HG03196 (cell line): ENCODE results near the gene SMIM26.
A peak's percentile ranks its signal among the peaks of the same experiment; 100 is the strongest.
"Not testable (repeated sequence)": the region's sequence is repeated elsewhere in the genome, so short reads cannot be mapped to it uniquely, and the experiment has no call there.

Source experiments
- ATAC-seq: cut with Tn5 transposase; IDR thresholded peaks from one replicate; pipeline ENCODE4 v1.9.1; 2021; ENCODE audit not compliant: unreplicated experiment

SMIM26 gene, protein sequence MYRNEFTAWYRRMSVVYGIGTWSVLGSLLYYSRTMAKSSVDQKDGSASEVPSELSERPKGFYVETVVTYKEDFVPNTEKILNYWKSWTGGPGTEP

DNA sequence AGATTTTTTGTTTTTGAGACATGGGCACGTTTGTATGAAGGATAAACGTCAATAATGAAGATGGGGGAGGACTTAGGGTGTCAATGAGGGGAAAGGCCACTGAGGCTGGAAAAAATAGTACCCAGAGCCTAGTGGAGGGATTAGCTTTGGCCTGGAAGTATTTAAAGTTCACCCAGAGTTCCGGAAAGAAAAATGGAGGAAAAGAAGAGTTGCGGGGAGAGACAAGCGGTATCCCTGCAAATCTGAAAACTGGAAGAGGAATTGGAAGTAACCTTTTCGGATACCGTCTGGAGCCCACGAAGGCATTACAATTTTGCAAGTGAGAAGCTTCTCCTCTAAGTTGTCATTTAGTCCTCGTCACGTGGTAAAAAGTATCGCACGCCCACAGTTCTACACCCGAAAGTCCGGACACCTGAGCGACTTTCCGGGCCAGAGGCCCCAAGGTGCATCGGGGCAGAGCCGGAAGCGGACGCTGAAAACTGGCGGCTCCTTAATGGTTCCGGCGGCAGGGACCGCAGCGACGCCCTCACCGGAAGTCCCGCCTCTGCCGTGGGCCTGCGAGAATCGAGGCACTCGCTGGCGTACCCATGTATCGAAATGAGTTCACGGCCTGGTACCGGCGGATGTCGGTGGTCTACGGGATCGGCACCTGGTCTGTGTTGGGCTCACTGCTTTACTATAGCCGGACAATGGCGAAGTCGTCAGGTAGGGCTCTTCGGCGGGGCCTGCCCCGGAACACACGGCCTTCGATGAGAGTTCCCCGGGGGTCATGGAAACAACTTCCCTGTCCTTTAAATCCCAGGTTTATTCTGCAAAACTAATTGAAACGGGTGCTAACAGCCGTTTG, at the start of gene SMIM26:
Gene SMIM26 (plus strand): TSS at position 541 of the 847 bp plus-strand sequence. CDS start 47 bp downstream, at position 588.
- ATAC-seq: peak; percentile 99

DNA sequence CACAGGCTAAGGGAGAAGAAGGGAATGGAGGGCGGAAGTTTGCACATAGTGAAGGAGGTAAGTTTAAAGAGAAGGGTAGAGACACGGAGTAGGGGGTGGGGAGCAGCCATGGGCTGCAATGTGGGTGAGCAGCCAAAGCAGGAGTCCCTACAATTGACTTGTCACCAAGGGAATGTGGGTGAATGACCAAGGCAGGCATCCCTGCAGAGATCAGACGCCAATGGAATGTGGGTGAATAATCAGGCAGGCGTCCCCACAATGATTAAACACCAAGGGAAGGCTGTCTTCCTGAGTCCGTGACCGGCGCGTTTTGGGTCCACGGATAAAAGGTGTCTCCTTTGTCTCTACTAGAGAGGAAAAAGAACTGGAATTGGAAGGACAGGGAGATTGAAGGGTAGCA, 45.2 kb upstream of the SMIM26 start:
- ATAC-seq: not testable (repeated sequence)

GRCh38 chr20:18523066-18523465, 44.2 kb upstream of the SMIM26 start:
- no peak for ATAC-seq

DNA sequence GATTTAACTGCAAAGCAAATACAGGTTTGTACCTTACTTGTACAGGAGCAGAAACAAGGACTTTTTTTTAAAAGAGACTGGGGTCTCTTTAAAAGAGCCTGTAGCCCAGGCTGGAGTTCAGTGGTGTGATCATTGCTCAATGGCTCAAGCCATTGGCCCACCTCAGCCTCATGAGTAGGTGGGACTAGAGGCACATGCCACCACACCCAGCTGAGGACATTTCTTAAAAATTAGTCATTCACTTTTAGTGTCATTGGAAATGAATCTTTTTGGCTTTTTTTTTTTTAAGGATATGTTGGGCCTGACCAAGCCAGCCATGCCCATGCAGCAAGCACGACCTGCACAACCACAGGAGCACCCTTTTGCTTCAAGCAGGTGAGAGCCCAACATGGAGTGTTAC, 42.6 kb upstream of the SMIM26 start:
- no peak for ATAC-seq

DNA sequence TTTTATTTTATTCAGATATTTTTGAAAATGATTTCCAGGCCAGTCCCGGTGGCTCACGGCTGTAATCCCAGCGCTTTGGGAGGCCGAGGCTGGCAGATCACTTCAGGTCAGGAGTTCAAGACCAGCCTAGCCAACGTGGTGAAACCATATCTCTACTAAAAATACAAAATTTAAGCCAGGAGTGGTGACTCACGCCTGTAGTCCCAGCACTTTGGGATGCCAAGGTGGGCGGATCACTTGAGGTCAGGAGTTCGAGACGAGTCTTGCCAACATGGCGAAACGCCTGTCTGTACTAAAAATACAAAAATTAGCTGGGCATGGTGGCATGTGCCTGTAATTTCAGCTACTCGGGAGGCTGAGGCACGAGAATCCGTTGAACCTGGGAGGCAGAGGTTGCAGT, 40.5 kb upstream of the SMIM26 start:
- ATAC-seq: not testable (repeated sequence)

- no peak for ATAC-seq
Observed at GRCh38 chr20:18527339-18527738, 39.9 kb upstream of the SMIM26 start.

DNA sequence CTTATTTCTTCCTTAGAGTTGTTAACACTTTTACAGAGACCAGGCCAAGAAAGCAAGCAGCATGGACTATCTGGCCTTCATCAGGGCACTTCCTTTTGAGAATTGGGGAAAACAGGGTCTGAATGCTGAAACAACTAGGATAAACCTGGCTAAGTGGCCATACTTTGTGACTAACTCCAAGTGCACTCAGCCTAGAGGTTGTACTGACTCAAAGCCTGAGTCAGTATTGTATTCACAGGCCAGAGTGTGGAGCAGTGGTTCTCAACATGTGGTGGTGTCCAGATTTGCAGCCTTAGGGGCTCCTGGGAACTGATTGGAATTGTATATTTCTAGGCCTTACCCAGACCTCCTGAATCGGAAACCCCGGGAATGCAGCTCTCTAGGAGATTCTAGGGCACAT, 39.4 kb upstream of the SMIM26 start:
- ATAC-seq: no peak

DNA sequence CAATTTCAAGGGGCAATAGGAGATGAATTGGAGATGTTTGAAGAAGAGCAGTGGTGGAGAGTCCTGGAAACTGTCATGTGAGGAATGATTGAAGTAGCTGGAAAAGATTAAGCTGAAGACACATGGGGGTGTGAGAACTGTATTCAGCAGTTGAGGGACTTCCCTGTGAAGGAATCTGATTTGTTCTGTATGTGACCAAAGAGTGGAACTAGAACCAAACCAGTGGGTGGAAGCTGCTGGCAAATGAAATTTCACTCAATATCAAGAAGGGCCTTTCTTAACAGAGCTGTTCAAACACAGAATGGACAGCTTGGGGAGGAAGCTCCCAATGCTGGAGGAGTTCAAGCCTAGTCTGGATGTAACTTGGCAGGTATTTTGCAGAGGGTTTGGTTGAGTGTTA, 38.2 kb upstream of the SMIM26 start:
- ATAC-seq: no peak

DNA sequence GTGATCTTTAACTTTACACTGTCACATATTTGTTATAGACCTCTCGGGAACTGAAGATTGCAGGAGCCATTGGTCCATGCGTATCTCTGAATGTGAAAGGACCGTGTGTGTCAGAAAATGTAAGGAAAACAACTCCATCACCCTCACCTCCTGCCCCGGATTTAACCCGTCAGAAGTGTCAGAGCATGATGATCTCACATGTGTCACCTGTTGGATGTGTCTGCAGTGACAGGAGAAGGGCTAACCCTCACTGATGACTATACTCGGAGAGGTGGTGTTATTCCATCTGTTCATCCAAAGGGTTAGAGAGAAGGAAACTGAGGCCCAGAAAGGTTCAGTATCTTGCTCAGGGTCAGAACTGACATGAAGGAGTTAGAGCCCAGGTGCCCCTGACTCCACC, 34.6 kb upstream of the SMIM26 start:
- ATAC-seq: no peak

- ATAC-seq: no peak
Observed at GRCh38 chr20:18533491-18533890, 33.7 kb upstream of the SMIM26 start.

DNA sequence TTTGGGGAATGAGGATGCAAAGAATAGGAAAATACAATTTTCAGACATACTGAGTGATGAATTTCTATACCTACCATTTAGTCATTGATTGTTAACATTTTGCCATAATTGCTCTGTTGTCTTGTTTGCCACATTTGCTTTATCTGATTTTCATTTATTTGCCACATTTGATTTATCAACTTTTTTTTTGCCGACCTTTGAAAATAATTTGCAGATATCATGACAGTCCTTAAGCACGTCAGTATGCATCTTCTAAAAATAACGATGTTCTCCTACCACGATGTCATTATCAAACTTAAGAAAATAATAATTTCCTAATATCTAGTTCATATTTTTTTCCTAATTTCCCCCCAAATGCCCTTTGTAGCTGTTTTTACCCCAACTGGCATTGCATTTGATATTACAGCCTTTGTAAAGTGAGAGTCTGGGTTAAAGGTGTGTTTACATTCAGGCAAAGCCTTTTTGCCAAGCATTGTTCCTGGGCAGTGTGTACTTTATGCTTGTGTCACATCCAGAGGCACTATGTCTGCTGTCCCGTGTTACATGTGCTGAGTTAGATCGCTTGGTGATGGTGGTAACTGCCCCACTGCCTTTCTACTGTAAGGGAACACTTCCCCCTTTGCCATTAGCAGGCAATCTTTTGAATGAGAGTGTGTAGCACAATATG, 33.1 kb upstream of the SMIM26 start:
- no peak for ATAC-seq

- no peak for ATAC-seq
Observed at GRCh38 chr20:18537651-18538050, 29.6 kb upstream of the SMIM26 start.

GRCh38 chr20:18541741-18542140, 25.5 kb upstream of the SMIM26 start:
- ATAC-seq: no peak

DNA sequence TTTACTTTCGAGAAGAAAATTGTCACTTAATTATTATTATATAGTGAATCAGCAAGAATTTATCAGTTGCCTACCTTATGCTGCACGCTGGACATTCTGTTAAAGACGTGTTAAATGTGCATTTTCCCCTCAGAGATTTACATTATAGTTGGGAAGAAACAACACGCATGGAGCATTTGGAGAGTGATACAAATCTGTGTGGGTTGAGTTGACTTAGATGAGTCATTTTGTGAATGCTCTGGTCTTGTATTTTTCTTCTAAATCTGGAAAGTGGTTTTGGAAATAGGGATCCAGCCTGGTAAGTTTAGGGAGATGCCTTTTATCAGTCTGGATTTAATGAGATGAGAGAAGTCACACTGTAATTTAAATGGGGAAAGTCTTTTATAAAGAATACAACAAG, 24.0 kb upstream of the SMIM26 start:
- no peak for ATAC-seq

DNA sequence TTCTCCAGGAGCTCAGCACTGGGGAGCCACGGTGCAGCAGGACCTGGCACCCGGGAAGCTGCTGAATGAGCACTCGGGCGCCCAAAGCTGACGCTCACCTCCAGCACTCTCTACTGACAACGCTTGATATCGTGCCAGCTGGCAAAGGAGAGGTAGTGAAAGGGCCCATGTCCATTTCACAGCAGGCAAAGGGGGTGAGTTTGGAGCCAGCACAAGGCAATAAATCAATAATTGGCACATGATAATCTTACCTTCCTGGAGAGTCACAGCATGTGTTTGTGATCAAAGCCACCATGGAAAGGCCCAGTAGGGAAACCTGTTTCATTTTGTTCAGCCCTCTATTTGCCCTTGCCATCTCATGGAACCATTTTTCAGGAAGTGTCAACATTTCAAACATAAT, 23.3 kb upstream of the SMIM26 start:
- no peak for ATAC-seq

DNA sequence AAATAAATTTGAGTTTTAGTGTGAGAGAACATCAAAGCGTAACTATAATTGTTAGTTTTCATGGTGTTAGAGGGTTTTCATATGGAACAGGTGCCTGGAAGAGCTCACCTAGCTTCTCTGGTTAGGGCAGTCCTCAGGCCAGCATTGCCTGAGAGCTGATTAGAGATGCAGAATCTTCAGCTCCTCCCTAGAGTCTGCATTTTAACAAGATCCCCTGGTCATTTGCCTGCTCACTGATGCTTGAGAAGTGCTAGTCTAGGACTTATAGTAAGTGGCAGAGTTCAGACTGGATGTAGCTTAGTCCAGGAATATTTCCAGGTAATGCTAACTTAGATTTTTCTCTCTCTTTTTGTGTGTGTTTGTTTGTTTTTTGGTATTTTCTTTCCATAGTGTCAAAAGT, 21.7 kb upstream of the SMIM26 start:
- ATAC-seq: no peak

- ATAC-seq: no peak
Observed at GRCh38 chr20:18548465-18548864, 18.8 kb upstream of the SMIM26 start.

DNA sequence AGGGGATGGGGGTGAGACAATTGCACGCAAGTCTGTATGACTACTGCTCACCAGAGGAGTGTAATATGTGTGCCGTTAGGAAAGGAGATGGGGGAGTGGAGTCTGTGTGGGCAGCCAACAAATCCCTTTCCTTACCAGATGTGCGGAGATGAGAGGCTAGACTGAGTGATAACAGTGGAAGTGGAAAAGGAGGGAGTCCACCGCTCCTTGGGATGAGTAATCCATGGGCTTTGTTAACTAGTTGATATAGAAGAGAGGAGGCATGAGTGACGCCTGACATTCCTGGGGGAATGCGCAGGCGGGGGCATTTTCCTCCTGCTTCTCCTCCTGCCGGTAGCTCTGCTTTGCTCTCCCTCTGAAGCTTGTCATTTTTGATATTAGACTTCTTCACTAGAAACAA, 13.5 kb upstream of the SMIM26 start:
- no peak for ATAC-seq

- no peak for ATAC-seq
Observed at GRCh38 chr20:18567739-18568091, 483 bp downstream of the SMIM26 start.

- ATAC-seq: no peak
Observed at GRCh38 chr20:18571009-18571408, 3.8 kb downstream of the SMIM26 start.

DNA sequence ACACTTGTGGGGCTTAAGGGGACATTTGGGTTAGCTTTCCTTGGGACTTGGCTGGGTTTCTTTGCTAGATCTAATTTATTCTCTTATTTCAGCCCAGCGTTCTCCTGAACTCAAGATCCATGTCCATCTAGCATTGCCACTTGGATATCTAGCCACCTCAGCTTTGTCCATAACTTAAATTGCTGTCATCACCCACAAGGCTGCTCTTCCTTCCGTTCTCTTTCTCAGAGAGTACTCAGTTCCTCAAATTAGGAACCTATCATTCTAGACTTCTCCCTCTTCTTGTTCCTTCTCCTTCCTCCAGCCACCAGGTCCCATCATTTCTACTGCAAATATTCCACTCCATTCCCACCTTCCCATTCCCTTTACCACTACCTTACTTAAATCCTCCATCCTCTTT, 4.3 kb downstream of the SMIM26 start:
- ATAC-seq: no peak

DNA sequence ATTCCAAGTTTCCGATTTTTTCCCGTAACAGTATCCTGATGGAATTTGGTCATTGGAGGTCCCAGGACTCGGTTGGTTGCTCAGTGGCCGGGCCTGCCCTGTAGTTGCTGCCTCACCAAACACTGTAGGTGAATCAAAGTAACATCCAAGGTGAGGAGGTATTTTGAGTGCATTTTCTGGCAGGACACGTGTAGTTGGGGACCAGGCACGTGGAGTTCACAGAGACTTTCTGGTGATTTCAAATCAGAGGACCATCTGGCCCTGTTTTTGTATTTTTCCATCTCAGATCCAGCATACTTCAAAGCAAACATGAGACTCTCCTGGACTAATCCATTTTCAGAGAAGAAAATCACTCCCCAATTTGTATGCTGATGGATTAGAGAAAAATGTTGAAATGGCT, 10.7 kb downstream of the SMIM26 start:
- ATAC-seq: no peak
